ENCODE results near the gene INTS4.
A peak's percentile ranks its signal among the peaks of the same experiment; 100 is the strongest.
"Not testable (repeated sequence)": the region's sequence is repeated elsewhere in the genome, so short reads cannot be mapped to it uniquely, and the experiment has no call there.

The INTS4 gene

DNA sequence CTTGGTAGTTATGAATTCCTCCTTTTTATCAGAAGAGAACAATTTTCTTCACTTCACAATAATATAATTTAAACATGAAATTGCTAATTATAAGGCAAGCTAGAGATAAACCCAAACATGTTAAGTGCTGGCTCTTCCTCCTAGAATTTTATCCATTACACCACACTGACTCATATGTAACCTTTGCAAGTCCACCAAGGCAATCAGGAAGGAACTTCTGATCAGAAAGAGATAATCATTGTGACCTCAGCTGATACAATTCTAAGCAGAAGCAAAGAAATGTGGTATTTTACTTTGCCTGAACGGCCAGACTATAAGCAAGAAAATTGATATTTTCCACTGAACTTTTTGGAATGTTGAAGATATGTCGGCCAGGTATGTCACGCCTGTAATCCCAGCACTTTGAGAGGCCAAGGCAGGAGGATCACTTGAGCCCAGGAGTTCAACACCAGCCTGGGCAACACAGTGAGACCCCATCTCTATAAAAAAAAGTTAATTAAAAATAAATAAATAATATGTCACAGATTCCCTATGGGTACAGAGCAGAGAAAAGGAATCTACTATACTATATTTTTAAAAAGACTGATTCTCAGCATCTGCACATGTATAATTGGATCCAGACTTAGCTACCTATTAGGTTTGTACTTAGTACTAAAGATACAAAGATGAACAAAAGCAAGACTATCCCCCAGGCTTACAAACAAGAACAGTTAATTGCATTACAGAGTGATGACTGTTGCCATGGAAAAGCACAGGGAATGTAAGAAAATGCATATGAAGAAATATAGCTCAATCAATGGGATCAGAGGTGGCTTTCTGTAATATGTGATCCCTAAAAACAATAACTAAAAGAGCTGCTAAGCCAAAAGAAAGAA is 63.9 kb downstream of the INTS4 start:
- CTCF ChIA-PET; H3K27ac ChIP-seq (ENCODE audit: extremely low read depth, low read depth, low read length); H3K36me3 ChIP-seq (ENCODE audit: control insufficient read depth in 2 of 2, insufficient read depth in 1 of 2, low read length in 2 of 2); H3K4me3 ChIP-seq (ENCODE audit: low read depth, low read length); H3K4me1 ChIP-seq (ENCODE audit: control insufficient read depth, insufficient read depth, low read length); POLR2A ChIA-PET; H3K9me3 ChIP-seq (ENCODE audit: control insufficient read depth, insufficient read depth, low read depth, low read length): not testable (repeated sequence)
- 0 out of 2 replicates have a peak, but pooled peaks have one; percentile 20 for TF ChIP-seq ZNF133 (tag by site-specific recombination; IDR thresholded peaks at IDR 0.05)

DNA sequence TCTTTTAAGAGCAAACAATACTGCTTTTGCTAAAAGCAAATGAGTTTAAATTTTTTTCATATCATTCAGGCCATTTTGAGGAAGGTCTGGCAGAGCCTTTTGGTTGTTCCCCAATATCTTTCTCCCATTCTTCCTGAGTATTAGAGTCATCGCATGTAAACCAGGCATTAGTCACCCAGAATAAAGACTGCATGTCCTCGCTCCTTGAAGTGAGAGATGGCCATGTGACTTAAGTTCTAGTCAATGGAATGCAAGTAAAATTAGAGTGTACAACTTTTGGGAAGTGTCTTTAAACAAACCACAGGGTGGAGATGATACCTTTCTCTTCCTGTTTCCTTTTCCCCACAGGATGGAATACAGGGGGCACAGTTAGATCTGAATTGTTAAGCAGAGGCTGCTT is 76.8 kb downstream of the INTS4 start:
- H3K9me3 ChIP-seq (ENCODE audit: control insufficient read depth, insufficient read depth, low read depth, low read length); H3K36me3 ChIP-seq (ENCODE audit: control insufficient read depth in 2 of 2, insufficient read depth in 1 of 2, low read length in 2 of 2); H3K4me1 ChIP-seq (ENCODE audit: control insufficient read depth, insufficient read depth, low read length); CTCF ChIA-PET; H3K27ac ChIP-seq (ENCODE audit: extremely low read depth, low read depth, low read length); H3K4me3 ChIP-seq (ENCODE audit: low read depth, low read length); POLR2A ChIA-PET: not testable (repeated sequence)

DNA sequence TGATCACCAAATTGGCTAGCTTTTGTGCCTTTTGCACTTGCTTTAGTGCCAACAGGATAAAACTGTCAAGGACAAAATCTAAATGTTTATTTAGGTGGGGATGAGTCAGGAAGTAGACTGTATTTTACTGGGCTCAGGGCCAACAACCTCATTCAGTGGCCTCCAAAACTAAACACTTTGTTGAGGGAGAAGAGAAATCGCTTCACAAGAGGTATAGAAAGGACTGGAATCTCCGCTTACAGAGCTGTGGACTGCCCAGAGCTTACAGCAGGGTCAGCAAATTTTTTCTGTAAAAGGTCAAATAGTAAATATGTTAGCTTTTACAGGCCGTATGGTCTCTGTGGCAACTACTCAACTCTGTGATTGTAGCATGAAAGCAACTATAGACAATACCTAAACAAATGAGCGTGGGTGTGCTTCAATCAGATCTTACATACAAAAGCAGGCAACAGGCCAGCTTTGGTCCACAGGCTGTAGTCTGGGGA is 80.1 kb downstream of the INTS4 start:
- TF ChIP-seq FEZF1 (tag by site-specific recombination; IDR thresholded peaks at IDR 0.05): 0 out of 2 replicates have a peak, but pooled peaks have one; percentile 27
- TF ChIP-seq SCRT2 (tag by site-specific recombination; IDR thresholded peaks at IDR 0.05): peak; percentile 31; the same call in 1 of the 2 replicates
- peak; percentile 31 for TF ChIP-seq ZNF366 (tag by site-specific recombination; conservative IDR thresholded peaks at IDR 0.05)
- H3K4me1 ChIP-seq (ENCODE audit: control insufficient read depth, insufficient read depth, low read length); CTCF ChIA-PET; H3K36me3 ChIP-seq (ENCODE audit: control insufficient read depth in 2 of 2, insufficient read depth in 1 of 2, low read length in 2 of 2); POLR2A ChIA-PET; H3K4me3 ChIP-seq (ENCODE audit: low read depth, low read length); H3K9me3 ChIP-seq (ENCODE audit: control insufficient read depth, insufficient read depth, low read depth, low read length): not testable (repeated sequence)
- H3K27ac ChIP-seq (ENCODE audit: extremely low read depth, low read depth, low read length): 0 out of 2 replicates have a peak overlapping the region, but pooled peaks have one; percentile 37

DNA sequence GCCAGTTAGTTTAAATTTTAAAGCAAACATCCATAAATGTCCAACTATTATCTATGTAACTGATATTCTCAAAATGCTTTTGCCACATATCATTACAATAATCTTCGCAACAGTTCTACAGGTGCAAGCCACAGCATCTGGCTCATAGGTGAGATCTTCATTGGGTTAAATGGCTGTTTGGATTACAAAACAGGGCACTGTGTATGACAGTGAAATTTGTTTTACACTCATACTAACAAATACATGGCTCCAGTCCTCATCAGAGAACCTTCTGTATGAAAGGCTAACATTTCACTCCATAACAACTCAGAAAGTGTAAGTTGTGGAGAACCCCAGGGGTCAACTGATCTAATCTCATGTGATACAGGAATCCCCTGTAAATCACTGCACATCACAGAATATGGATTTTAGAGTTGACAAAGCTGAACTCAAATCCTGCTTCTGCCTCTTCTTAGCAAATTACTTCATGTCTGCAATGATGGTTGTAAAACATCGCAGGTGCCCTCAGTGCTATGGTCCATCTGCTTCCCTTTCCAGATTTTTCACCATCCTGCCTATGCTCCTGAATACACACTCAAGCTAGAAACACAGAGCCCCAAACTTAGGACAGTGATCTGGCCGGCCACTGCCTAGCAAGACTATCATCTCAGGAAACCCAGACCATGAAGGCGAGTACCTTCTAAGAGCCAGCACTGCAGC is 80.7 kb downstream of the INTS4 start:
- H3K4me1 ChIP-seq (ENCODE audit: control insufficient read depth, insufficient read depth, low read length); CTCF ChIA-PET; POLR2A ChIA-PET; H3K4me3 ChIP-seq (ENCODE audit: low read depth, low read length); H3K36me3 ChIP-seq (ENCODE audit: control insufficient read depth in 2 of 2, insufficient read depth in 1 of 2, low read length in 2 of 2); H3K27ac ChIP-seq (ENCODE audit: extremely low read depth, low read depth, low read length); H3K9me3 ChIP-seq (ENCODE audit: control insufficient read depth, insufficient read depth, low read depth, low read length): not testable (repeated sequence)

DNA sequence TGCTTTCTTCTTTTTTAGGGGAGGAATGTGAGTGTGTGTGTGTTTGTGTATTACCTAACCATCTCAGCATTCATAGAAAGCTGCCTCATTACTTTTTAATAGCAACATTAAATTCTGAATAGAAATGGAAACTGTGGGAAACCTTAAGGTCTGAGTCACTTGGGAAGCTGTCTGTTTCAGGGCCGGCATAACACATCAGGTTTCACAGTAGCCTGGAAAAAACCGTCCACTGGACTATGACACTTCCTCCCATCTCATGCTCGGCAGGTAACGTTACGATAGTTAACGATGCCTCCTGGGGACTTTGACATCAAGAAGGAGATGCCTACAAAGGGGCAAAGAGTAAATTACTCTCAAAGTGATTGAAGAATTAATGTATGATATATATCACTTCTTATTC is 83.6 kb downstream of the INTS4 start:
- CTCF ChIA-PET; POLR2A ChIA-PET; H3K9me3 ChIP-seq (ENCODE audit: control insufficient read depth, insufficient read depth, low read depth, low read length): not testable (repeated sequence)

DNA sequence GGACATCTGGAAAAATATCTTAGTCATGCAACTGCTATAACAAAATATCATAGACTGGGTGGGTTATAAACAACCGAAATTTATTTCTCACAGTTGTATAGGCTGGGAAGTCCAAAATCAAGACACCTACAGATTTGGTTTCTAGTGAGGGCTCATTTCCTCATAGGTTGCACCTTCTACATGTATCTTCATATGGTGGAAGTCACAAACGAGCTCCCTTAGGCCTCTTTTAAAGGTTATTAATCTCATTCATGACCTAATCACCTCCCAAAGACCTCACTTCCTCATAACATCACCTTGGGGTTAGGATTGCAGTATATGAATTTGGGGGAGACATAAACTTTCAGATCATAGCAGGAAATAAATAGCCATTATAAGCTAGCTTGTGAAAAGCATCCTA is 85.2 kb downstream of the INTS4 start:
- no peaks in the 10 kb centered on the region for H3K9me3 ChIP-seq (ENCODE audit: control insufficient read depth, insufficient read depth, low read depth, low read length)
- ChIA-PET POLR2A (no interaction called here), CTCF (no interaction called here)
- no peak overlapping the region for H3K4me3 ChIP-seq (ENCODE audit: low read depth, low read length)
- no peak overlapping the region for H3K27ac ChIP-seq (ENCODE audit: extremely low read depth, low read depth, low read length)
- H3K4me1 ChIP-seq (ENCODE audit: control insufficient read depth, insufficient read depth, low read length): no peaks in the 10 kb centered on the region
- peaks cover 0 to 4% of the 10 kb centered on the region in 2 experiments; a peak in 2 of 3 replicates for H3K36me3 ChIP-seq (ENCODE audit: control insufficient read depth in 2 of 2, insufficient read depth in 1 of 2, low read length in 2 of 2)
- TF ChIP-seq ZNF19 (tag by site-specific recombination; IDR thresholded peaks at IDR 0.05; ENCODE audit: low read depth) (no peak), KLF7 (tag by site-specific recombination; IDR thresholded peaks at IDR 0.05; ENCODE audit: borderline replicate concordance) (no peak), ZNF585B (tag by site-specific recombination; IDR thresholded peaks at IDR 0.05) (no peak), ZNF521 (tag by site-specific recombination; IDR thresholded peaks at IDR 0.05) (no peak), ZFP37 (tag by site-specific recombination; IDR thresholded peaks at IDR 0.05) (no peak), ZFP3 (tag by site-specific recombination; IDR thresholded peaks at IDR 0.05; ENCODE audit: low read depth) (no peak), MEIS1 (CRISPR knock-in tag; IDR thresholded peaks at IDR 0.05; ENCODE audit: borderline replicate concordance) (no peak)
- TF ChIP-seq, protein P1, sequence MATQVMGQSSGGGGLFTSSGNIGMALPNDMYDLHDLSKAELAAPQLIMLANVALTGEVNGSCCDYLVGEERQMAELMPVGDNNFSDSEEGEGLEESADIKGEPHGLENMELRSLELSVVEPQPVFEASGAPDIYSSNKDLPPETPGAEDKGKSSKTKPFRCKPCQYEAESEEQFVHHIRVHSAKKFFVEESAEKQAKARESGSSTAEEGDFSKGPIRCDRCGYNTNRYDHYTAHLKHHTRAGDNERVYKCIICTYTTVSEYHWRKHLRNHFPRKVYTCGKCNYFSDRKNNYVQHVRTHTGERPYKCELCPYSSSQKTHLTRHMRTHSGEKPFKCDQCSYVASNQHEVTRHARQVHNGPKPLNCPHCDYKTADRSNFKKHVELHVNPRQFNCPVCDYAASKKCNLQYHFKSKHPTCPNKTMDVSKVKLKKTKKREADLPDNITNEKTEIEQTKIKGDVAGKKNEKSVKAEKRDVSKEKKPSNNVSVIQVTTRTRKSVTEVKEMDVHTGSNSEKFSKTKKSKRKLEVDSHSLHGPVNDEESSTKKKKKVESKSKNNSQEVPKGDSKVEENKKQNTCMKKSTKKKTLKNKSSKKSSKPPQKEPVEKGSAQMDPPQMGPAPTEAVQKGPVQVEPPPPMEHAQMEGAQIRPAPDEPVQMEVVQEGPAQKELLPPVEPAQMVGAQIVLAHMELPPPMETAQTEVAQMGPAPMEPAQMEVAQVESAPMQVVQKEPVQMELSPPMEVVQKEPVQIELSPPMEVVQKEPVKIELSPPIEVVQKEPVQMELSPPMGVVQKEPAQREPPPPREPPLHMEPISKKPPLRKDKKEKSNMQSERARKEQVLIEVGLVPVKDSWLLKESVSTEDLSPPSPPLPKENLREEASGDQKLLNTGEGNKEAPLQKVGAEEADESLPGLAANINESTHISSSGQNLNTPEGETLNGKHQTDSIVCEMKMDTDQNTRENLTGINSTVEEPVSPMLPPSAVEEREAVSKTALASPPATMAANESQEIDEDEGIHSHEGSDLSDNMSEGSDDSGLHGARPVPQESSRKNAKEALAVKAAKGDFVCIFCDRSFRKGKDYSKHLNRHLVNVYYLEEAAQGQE (tag by site-specific recombination; IDR thresholded peaks at IDR 0.05): no peak
- TF ChIP-seq, protein P2, sequence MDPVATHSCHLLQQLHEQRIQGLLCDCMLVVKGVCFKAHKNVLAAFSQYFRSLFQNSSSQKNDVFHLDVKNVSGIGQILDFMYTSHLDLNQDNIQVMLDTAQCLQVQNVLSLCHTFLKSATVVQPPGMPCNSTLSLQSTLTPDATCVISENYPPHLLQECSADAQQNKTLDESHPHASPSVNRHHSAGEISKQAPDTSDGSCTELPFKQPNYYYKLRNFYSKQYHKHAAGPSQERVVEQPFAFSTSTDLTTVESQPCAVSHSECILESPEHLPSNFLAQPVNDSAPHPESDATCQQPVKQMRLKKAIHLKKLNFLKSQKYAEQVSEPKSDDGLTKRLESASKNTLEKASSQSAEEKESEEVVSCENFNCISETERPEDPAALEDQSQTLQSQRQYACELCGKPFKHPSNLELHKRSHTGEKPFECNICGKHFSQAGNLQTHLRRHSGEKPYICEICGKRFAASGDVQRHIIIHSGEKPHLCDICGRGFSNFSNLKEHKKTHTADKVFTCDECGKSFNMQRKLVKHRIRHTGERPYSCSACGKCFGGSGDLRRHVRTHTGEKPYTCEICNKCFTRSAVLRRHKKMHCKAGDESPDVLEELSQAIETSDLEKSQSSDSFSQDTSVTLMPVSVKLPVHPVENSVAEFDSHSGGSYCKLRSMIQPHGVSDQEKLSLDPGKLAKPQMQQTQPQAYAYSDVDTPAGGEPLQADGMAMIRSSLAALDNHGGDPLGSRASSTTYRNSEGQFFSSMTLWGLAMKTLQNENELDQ (tag by site-specific recombination; IDR thresholded peaks at IDR 0.05; ENCODE audit: low read depth): no peak

More for the DNA sequence above, 83.6 kb downstream of the INTS4 start:
- H3K36me3 ChIP-seq (ENCODE audit: control insufficient read depth in 2 of 2, insufficient read depth in 1 of 2, low read length in 2 of 2); H3K27ac ChIP-seq (ENCODE audit: extremely low read depth, low read depth, low read length); H3K4me3 ChIP-seq (ENCODE audit: low read depth, low read length); H3K4me1 ChIP-seq (ENCODE audit: control insufficient read depth, insufficient read depth, low read length): not testable (repeated sequence)
